HG03354 (cell line): ENCODE data around the gene TP53TG3F.
"Not testable (repeated sequence)": the region's sequence is repeated elsewhere in the genome, so short reads cannot be mapped to it uniquely, and the experiment has no call there.

Experiments
- ATAC-seq: cut with Tn5 transposase; IDR thresholded peaks from one replicate; pipeline ENCODE4 v1.9.1; 2021; ENCODE audit warnings: mild to moderate bottlenecking; ENCODE audit not compliant: unreplicated experiment, poor library complexity, severe bottlenecking

The TP53TG3F gene, protein sequence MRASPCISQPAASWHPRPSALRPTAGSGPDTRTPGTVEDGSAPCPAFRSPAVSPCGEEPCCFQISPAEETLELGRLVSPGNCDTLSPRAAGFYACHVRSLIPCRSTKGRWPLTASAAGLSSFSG

DNA sequence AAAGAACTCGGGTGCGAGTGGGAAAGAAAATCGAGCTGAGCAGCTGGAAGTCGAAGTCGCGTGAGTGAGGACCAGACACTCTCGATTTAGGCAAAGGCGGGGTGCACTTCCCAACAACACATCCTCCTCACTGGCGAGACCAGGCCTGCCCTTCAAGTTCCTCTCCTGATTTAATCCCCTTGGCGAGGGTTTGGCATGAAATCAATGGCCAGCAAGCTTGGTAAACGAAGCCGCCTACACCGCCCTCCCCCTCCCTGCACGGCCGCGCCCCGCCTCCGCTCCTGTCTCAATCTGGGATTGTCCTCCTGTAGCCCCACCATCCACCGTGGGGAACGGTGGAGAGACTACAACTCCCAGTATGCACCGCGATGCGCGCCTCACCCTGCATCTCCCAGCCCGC lies at the start of gene TP53TG3F:
TP53TG3F (plus strand) TSS at position 301 of the 400 bp plus-strand sequence; CDS start at position 369, 68 bp downstream.
- ATAC-seq, result not testable (repeated sequence)

DNA sequence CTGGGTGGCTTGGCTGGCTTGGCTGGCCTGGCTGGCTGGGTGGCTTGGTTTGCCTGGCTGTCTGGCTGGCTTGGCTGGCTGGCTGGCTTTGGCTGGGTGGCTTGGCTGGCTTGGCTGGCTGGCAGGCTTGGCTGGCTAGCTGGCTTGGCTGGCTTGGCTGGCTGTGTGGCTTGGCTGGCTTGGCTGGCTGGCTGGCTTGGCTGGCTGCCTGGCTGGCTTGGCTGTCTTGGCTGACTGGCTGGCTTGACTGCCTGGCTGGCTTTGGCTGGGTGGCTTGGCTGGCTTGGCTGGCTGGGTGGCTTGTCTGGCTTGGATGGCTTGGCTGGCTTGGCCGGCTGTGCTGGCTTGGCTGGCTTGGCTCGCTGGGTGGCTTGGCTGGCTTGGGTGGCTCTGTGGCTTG lies 32.2 kb downstream of the TP53TG3F start:
- not testable (repeated sequence) for ATAC-seq

DNA sequence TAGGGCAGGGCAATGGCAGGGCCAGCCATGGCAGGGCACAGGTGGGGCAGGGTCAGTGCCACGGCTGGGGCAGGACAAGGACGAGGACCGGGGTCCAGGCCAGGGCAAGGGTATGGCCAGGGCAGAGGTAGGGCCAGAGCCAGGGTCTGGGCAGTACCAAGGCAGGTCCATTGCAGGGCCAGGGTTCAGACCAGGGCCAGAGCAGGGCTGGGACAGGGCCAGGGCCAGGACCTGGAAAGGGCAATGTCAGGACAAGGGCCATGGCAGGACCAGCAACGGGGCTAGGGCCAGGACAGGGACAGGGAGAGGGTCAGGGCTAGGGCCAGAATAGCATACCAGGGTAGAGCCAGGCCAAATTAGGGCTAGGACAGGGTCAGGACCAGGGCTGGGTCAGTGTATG lies 47.8 kb downstream of the TP53TG3F start:
- not testable (repeated sequence) for ATAC-seq

DNA sequence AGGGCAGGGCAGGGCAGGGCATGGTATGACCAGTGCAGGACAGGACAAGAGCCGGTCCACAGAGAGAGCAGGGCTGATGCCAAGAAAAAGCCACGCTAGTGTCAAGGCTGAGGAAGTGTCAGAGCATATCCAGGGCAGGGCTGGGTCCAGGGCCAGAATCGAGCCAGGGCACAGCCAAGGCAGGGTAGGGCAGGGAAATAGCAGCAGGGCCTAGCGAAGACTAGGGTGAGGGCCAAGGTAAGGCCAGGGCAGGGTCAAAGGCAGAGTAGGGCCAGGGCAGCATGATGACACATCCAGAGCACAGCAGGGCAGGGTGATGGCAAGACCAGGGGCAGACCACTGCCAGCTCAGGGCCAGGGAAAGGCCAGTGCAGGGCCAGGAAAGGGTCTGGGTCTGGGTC lies 49.7 kb downstream of the TP53TG3F start:
- not testable (repeated sequence) for ATAC-seq

DNA sequence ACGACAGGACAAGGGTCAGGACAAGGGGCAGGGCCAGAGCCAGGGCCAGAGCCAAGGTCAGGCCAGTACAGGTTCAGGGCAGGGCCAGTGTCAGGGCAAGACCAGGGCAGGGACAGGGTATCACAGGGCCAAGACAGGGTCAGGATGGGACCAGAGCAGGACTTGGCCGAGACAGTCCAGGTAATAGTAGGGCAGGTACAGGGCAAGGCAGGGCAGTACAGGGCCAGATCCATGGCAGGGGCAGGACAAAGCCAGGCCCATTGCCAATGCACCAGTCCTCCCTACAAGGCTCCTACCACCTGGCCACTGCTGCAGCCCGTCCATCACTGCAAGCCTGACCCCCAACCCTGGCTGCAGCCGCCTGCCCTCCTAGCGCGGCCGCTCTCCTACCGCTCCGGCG lies 50.5 kb downstream of the TP53TG3F start:
- not testable (repeated sequence) for ATAC-seq
